GM12892 (cell line): ENCODE data around the gene BICDL2.

Experiments
- POLR2A ChIP-seq: IDR thresholded peaks from 2 replicates; pipeline ENCODE4 v1.6.1; 2011; ENCODE audit warnings: low read depth, low read length, control low read depth
- POLR2AphosphoS5 ChIP-seq: IDR thresholded peaks from 2 replicates; pipeline ENCODE4 v1.6.1; 2011; ENCODE audit warnings: low read depth, low read length, control low read depth
- TAF1 ChIP-seq: IDR thresholded peaks from 2 replicates; pipeline ENCODE4 v1.6.1; 2011; ENCODE audit warnings: low read depth, mild to moderate bottlenecking, control low read depth, low read length, borderline replicate concordance

- TF ChIP-seq POLR2A (no peak), POLR2AphosphoS5 (no peak), TAF1 (no peak)
Measured at GRCh38 chr16:3003582-3004270, 33.0 kb downstream of the BICDL2 start.
